HCT116 (cell line): ENCODE results near the gene KRTAP13-1. TPM values are rescaled to one million over a fixed set of nuclear protein-coding genes. Genes with fewer than 3 reads are reported as not detected.

Experiments
- ATAC-seq: fragments of 200-7000 bp; cut with Tn5 transposase; 2 replicates; pipeline ENCODE4 v1.9.1; 2020; ENCODE audit warnings: mild to moderate bottlenecking, moderate library complexity
- BruUV-seq: library from RNA; stranded (reverse); fragments of 400-500 nt; replicated peaks from 2 replicates; lab custom pipeline; 2021; lab: Mats Ljungman, UMichigan
- CTCF ChIA-PET: fragments of 300-600 bp; sonication (Branson Sonifier 250); formaldehyde crosslinking; loops from one replicate; lab custom pipeline; 2021; ENCODE audit warnings: antibody characterized with exemption; lab: Charles Lee
- POLR2A ChIA-PET: fragments of 300-600, 350-600 bp; sonication (Branson Sonifier 250); formaldehyde crosslinking; loops from one replicate; lab custom pipeline; 2021; ENCODE audit warnings: antibody characterized with exemption; lab: Charles Lee
- RAD21 ChIA-PET, 2 experiments: fragments of 300-600 bp; sonication (Branson Sonifier 250); formaldehyde crosslinking; loops; one replicate each; lab custom pipeline; 2023; ENCODE audit warnings: low total read pairs in 2 of 2; ENCODE audit not compliant: uncharacterized antibody in 2 of 2, unreplicated experiment in 2 of 2, low non-redundant PET in 1 of 2; lab: Charles Lee
- DNase-seq: peaks from one replicate; pipeline ENCODE4 v3.0.0-alpha.2; 2010; ENCODE audit warnings: low read depth, low spot score
- H2AFZ ChIP-seq: fragments of 200-600 bp; shearing (Covaris generic), sonication (generic); 2 replicates; pipeline ENCODE4 v1.6.1; 2017; ENCODE audit warnings: low read depth, mixed run types, mixed read lengths, antibody characterized with exemption, low read length; ENCODE audit not compliant: poor library complexity, severe bottlenecking
- H3K27ac ChIP-seq: 2 replicates; pipeline ENCODE4 v1.5.1; 2012; ENCODE audit warnings: low read depth, low read length
- H3K27me3 ChIP-seq: fragments of 200-600 bp; sonication (generic); 2 replicates; pipeline ENCODE4 v1.6.1; 2016; ENCODE audit warnings: mixed run types, low read length, mixed read lengths; ENCODE audit not compliant: insufficient read depth
- H3K36me3 ChIP-seq, 2 experiments: fragments of 200-500 bp in 1 of 2; fragments of 200-600 bp in 1 of 2; sonication (Bioruptor generic) in 1 of 2; sonication (generic) in 1 of 2; 2 replicates each; pipeline versions ENCODE4 v1.5.1 to v1.6.1; 2014 to 2016; ENCODE audit warnings: low read length in 2 of 2, inconsistent platforms in 1 of 2, mixed read lengths in 1 of 2, mixed run types in 1 of 2; ENCODE audit not compliant: insufficient read depth in 2 of 2, control insufficient read depth in 1 of 2
- H3K4me1 ChIP-seq, 2 experiments: fragments of 200-600 bp in 1 of 2; sonication (generic) in 1 of 2; 2 replicates each; pipeline versions ENCODE4 v1.5.1 to v1.6.1; 2012 to 2017; ENCODE audit warnings: low read length in 2 of 2, inconsistent platforms in 1 of 2, mild to moderate bottlenecking in 1 of 2, mixed read lengths in 1 of 2, mixed run types in 1 of 2, moderate library complexity in 1 of 2; ENCODE audit not compliant: insufficient read depth in 2 of 2, control insufficient read depth in 1 of 2
- H3K4me2 ChIP-seq: fragments of 200-600 bp; sonication (generic); 2 replicates; pipeline ENCODE4 v1.6.1; 2017; ENCODE audit warnings: mixed run types, low read length, mixed read lengths
- H3K4me3 ChIP-seq, 2 experiments: fragments of 200-600 bp in 1 of 2; sonication (generic) in 1 of 2; replicated peaks in 1 of 2; 2 replicates each; pipeline ENCODE4 v1.5.1; 2011 to 2016; ENCODE audit warnings: low read length in 2 of 2, control low read depth in 1 of 2, low read depth in 1 of 2, mild to moderate bottlenecking in 1 of 2, mixed read lengths in 1 of 2, mixed run types in 1 of 2
- H3K79me2 ChIP-seq: fragments of 200-600 bp; sonication (generic); 2 replicates; pipeline ENCODE4 v1.6.1; 2017; ENCODE audit warnings: mild to moderate bottlenecking, mixed run types, low read length, moderate library complexity, mixed read lengths; ENCODE audit not compliant: insufficient read depth
- H3K9ac ChIP-seq: fragments of 200-600 bp; sonication (generic); 2 replicates; pipeline ENCODE4 v1.6.1; 2016; ENCODE audit warnings: low read length, mixed read lengths
- H3K9me2 ChIP-seq: fragments of 200-600 bp; sonication (generic), shearing (Covaris generic); 2 replicates; pipeline ENCODE4 v1.6.1; 2017; ENCODE audit warnings: mixed run types, mild to moderate bottlenecking, moderate library complexity; ENCODE audit not compliant: insufficient read depth
- H3K9me3 ChIP-seq, 2 experiments: fragments of 200-500 bp in 1 of 2; fragments of 200-600 bp in 1 of 2; sonication (Bioruptor generic) in 1 of 2; sonication (generic) in 1 of 2; 2 replicates each; pipeline ENCODE4 v1.6.1; 2014 to 2017; ENCODE audit warnings: low read length in 2 of 2, mixed read lengths in 2 of 2, inconsistent platforms in 1 of 2, low read depth in 1 of 2, mild to moderate bottlenecking in 1 of 2, mixed run types in 1 of 2, moderate library complexity in 1 of 2; ENCODE audit not compliant: control insufficient read depth in 1 of 2, insufficient read depth in 1 of 2
- H4K20me1 ChIP-seq: fragments of 200-600 bp; sonication (generic), shearing (Covaris generic); 2 replicates; pipeline ENCODE4 v1.6.1; 2017; ENCODE audit warnings: mixed run types, mild to moderate bottlenecking, moderate library complexity; ENCODE audit not compliant: insufficient read depth
- CEBPB ChIP-seq: IDR thresholded peaks from 2 replicates; pipeline ENCODE4 v1.6.1; 2012; ENCODE audit warnings: low read depth
- ELF1 ChIP-seq: IDR thresholded peaks from 2 replicates; pipeline ENCODE4 v1.6.1; 2012; ENCODE audit warnings: low read depth, borderline replicate concordance
- EZH2 ChIP-seq: fragments of 200-600 bp; sonication (generic); IDR thresholded peaks from 2 replicates; pipeline ENCODE4 v1.6.1; 2017; ENCODE audit warnings: antibody characterized with exemption, mixed run types
- EZH2phosphoT487 ChIP-seq: fragments of 200-600 bp; IDR thresholded peaks from 2 replicates; pipeline ENCODE4 v1.6.1; 2018; ENCODE audit warnings: antibody characterized with exemption, borderline replicate concordance
- FOSL1 ChIP-seq: IDR thresholded peaks from 2 replicates; pipeline ENCODE4 v1.6.1; 2012; ENCODE audit warnings: low read depth
- JUND ChIP-seq: IDR thresholded peaks from 2 replicates; pipeline ENCODE4 v1.6.1; 2012
- MAX ChIP-seq: IDR thresholded peaks from 2 replicates; pipeline ENCODE4 v1.6.1; 2012
- TCF7L2 ChIP-seq: IDR thresholded peaks from 2 replicates; pipeline ENCODE4 v1.7.0; 2011; ENCODE audit warnings: borderline replicate concordance, inconsistent platforms; ENCODE audit not compliant: insufficient read depth, insufficient read length; ENCODE audit errors: extremely low read depth
- YY1 ChIP-seq: IDR thresholded peaks from 2 replicates; pipeline ENCODE4 v1.6.1; 2011; ENCODE audit warnings: low read length, low read depth, moderate library complexity, mild to moderate bottlenecking; ENCODE audit not compliant: insufficient replicate concordance; ENCODE audit errors: extremely low read depth
- ZBTB33 ChIP-seq: IDR thresholded peaks from 2 replicates; pipeline ENCODE4 v1.6.1; 2011; ENCODE audit warnings: mild to moderate bottlenecking, low read length, moderate library complexity; ENCODE audit not compliant: insufficient replicate concordance; ENCODE audit errors: extremely low read depth
- ZNF274 ChIP-seq: fragments of 200-500 bp; sonication (Bioruptor generic); IDR thresholded peaks from 2 replicates; pipeline ENCODE4 v1.6.1; 2014; ENCODE audit warnings: mild to moderate bottlenecking, low read depth, low read length, inconsistent platforms
- intact Hi-C: fragments of 100-400 bp; cut with micrococcal nuclease; formaldehyde crosslinking; loops from 2 replicates; pipeline ENCODE4 v1.10.0; 2022
- total RNA-seq: library from RNA; stranded (reverse); gene quantifications from one replicate; pipeline ENCODE4 v1.2.1, GENCODE V29; 2021; ENCODE audit not compliant: unreplicated experiment
- TF ChIP-seq, protein P1 (sequence below), 3 experiments: fragments of 200-600 bp in 1 of 3; sonication (generic) in 1 of 3; IDR thresholded peaks in 2 of 3; conservative IDR thresholded peaks in 1 of 3; 2 replicates each; pipeline ENCODE4 v1.5.1; 2012 to 2017; ENCODE audit warnings: low read depth in 2 of 3, low read length in 2 of 3, antibody characterized with exemption in 1 of 3, borderline replicate concordance in 1 of 3, control low read depth in 1 of 3, mild to moderate bottlenecking in 1 of 3, mixed read lengths in 1 of 3, mixed run types in 1 of 3, moderate library complexity in 1 of 3; ENCODE audit not compliant: insufficient read depth in 1 of 3
- TF ChIP-seq, protein P2 (sequence below): IDR thresholded peaks from 2 replicates; pipeline ENCODE4 v1.6.1; 2012

KRTAP13-1 gene
- total RNA-seq, 1 experiment from 2014 or later: not detected

GRCh38 chr21:30426731-30427130 lies 30.9 kb downstream of the KRTAP13-1 start:
- Histone ChIP-seq H3K9me3 (peaks cover 27% of the 10 kb centered on the region in 2 experiments; a peak in 3 of 4 replicates), H3K36me3 (no peaks in the 10 kb centered on the region), H3K9ac (no peak overlapping the region), H3K4me2 (no peak overlapping the region), H3K79me2 (no peaks in the 10 kb centered on the region), H3K4me3 (no peak overlapping the region), H4K20me1 (no peaks in the 10 kb centered on the region), H3K27me3 (no peaks in the 10 kb centered on the region), H2AFZ (no peak overlapping the region), H3K9me2 (no peaks in the 10 kb centered on the region), H3K4me1 (no peaks in the 10 kb centered on the region), H3K27ac (no peak overlapping the region)
- TF ChIP-seq, protein P1, sequence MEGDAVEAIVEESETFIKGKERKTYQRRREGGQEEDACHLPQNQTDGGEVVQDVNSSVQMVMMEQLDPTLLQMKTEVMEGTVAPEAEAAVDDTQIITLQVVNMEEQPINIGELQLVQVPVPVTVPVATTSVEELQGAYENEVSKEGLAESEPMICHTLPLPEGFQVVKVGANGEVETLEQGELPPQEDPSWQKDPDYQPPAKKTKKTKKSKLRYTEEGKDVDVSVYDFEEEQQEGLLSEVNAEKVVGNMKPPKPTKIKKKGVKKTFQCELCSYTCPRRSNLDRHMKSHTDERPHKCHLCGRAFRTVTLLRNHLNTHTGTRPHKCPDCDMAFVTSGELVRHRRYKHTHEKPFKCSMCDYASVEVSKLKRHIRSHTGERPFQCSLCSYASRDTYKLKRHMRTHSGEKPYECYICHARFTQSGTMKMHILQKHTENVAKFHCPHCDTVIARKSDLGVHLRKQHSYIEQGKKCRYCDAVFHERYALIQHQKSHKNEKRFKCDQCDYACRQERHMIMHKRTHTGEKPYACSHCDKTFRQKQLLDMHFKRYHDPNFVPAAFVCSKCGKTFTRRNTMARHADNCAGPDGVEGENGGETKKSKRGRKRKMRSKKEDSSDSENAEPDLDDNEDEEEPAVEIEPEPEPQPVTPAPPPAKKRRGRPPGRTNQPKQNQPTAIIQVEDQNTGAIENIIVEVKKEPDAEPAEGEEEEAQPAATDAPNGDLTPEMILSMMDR (IDR thresholded peaks at IDR 0.05 in 2 of 3, conservative IDR thresholded peaks at IDR 0.05 in 1 of 3; ENCODE audit: borderline replicate concordance in 1 of 3, insufficient read depth in 1 of 3, low read depth in 2 of 3, low read length in 2 of 3): no peak
- TF ChIP-seq EZH2 (no peak), EZH2phosphoT487 (no peak), CEBPB (no peak), YY1 (no peak), ELF1 (no peak), ZNF274 (no peak), JUND (no peak), ZBTB33 (no peak), FOSL1 (no peak), TCF7L2 (no peak), MAX (no peak)
- TF ChIP-seq, protein P2, sequence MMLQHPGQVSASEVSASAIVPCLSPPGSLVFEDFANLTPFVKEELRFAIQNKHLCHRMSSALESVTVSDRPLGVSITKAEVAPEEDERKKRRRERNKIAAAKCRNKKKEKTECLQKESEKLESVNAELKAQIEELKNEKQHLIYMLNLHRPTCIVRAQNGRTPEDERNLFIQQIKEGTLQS: no peak
- no peak for ATAC-seq
- no TSS peak for BruUV-seq
- intact Hi-C loops: no loop called here
- CTCF ChIA-PET: no interaction called here
- DNase-seq: no peak
- RAD21 ChIA-PET: no interaction called here
- POLR2A ChIA-PET: no interaction called here
